ENCODE results near the gene GFRA4.

Gene GFRA4

DNA sequence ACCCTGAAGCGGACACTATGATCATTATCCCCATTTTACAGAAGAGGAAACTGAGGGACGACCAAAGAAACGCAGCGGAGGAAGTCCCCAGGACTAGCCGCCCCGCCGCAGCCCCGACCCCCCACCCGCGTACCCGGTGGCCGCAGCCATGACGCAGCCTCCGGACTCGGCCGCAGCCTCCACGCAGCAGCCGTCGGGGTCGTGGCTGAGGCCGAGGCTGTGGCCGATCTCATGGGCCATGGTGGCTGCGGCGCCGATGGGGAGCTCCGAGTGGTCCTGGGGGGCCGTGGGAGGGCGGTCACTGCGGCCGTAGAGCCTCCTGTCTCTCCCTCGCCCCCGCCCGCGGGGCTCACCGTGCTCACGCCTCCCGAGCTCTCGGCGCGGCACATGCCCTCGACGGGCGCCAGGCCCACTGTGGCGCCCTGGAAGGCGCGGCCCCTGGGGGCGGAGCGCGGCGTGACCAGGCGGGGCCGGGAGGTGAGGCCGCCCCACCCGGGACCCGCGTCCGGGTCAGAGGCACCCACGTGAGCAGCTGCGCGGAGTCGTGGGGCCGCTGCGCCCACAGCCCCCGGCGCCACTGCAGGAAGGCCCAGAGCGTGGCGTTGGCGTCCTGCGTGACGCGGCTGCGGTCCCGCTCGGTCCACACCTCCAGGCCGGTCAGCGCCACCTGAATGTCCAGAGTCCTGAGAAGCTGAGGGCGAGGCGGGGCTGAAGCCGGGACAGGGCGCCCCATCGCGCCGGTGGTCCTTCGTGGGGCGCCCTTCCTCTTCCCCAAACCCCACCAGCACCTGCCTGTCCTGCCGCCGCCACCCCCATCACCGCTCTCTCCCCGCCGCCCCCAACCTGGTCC is 10.2 kb upstream of the GFRA4 start:
- DNase-seq = no peak

DNA sequence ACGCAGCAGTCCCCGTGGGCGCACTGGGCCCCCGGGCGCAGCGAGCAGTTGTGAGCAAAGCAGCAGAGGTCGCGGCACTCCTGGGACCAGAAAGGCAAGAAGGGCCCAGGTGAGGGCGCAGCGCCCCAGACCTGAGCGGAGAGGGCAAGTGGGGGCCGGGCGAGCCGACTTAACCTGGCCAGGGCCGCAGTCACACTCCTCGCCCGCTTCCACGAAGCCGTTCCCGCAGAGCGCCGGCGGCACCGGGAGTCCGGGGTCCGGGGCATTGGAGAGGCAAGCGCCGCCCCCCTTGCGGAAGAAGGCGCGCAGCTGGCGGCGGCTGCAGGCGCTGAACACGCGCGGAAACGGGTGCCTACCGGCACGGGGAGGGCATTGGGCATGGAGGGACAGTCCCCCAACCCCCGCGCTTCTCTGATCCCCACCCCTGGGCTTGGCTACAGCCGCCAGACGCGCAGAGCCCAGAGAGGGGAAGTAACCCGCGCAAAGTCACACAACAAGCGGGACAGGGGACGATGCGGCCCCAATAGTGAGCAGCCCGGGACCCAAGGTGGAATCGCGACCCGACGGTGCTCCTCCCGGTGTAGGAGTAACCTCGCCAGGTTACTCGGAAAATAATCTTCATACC is 9.5 kb upstream of the GFRA4 start:
- no peak for DNase-seq

DNA sequence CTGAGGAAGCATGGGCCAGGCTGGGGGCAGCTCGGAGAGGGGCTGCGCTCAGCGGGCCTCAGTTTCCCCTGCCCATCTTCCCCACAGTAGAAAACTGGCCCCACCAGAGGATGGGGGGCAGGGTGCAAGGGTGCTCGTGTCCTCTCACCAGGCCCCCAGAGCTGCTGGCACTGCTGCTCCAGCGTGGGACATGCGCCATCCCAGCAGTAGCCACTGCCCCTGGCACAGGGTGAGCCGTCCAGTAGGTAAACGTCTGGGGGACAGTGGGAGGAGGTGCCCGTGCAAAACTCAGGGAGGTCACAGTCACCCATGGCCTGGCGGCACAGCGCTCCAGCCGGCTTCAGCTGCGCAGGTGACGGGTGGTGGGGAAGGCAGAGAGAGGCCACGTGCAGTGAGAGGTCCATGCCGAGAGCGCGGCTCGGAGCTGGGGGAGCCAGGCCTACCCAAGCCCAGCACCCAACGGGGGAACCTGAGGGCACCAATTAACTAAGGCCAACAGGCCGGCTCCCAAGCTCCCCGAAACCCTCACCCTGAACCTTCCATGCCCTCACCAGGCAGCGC is 8.9 kb upstream of the GFRA4 start:
- DNase-seq = no peak

DNA sequence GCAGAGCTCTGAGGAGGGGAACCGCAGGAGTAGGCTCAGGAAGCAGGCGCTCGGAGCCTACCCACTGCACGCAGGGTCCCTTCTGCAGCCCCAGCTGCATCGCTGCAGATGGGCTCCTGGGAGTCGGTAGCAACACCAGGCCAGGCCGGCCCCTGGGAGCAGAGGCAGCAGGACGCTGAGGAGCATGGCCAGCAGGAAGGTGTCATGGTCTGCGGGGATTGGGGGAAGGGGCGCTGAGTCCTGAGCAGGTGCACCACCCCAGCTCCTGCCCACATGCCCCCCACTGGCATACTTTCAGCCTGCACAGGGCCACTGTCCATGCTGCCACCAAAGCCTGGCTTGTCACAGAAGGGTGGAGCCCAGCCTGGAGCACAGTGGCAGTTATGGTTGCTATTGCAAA is 7.7 kb upstream of the GFRA4 start:
- no peak for DNase-seq

DNA sequence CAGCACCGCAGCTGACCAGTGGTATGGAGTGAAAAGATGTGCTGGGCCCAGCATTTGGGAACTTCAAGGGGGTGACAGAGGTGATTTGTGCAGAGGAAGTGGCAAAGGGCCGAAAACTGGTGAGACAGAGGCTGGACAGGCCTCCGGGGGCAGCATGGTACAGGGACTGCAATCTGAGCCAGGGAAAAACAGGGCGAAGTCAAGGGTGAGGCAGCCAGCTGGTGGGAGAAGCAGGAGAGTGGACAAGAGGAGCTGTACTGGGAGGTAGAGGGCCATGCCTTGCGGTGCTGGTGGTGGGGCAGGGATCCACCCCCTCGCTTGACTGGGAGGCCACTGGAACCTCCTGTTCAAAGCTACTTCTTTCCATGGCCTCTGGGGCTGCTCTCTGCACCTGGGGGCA is 7.3 kb upstream of the GFRA4 start:
- DNase-seq = no peak

GRCh38 chr20:3669710-3670367 is 6.6 kb upstream of the GFRA4 start:
- DNase-seq = no peak

DNA sequence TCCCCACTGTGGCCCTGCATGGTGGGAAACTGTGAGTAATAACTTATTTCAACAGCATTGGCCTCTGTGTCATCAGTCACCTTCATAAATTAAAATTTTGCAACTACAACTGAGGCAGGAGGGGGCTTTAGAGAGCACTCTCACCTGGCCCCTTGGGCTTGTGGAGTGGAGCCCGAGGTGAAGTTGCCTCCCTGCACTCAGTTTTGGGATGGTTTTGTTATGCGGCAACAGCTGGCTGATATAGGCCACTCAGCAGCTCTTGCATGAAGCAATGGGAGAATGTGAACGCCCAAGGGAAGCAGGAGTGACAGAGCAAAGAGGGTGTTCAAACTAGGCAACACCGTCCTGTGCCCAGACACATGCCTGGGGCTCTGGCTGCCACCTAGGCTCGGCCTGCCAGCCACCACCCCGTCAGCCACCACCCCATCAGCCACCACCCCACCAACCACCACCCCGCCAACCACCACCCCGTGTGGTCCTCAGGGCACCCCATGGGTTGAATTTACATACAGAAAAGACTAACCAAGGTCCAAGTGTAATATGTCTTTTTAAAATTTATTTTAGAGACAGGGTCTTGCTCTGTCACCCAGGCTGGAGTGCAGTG is 4.3 kb upstream of the GFRA4 start:
- DNase-seq = no peak

DNA sequence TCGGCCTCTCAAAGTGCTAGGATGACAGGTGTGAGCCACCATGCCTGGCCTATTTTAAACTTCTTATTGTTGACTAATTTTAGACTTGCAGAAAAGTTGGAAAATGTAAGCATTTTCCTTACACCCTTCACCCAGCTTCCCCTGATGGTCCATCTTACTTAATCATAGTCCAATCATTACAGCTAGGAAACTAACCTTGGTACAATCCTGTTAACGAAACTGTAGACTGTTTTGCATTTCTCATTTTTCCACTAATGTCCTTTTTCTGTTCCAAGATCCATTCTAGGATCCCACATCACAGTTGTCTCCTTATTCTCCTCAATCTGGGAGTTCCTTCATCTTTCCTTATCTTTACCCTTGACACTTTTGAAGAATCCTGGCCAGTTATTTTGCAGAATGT is 659 bp upstream of the GFRA4 start:
- DNase-seq = no peak

- DNase-seq = no peak
These were observed 1.2 kb downstream of the GFRA4 start for GRCh38 chr20:3661814-3662665.

DNA sequence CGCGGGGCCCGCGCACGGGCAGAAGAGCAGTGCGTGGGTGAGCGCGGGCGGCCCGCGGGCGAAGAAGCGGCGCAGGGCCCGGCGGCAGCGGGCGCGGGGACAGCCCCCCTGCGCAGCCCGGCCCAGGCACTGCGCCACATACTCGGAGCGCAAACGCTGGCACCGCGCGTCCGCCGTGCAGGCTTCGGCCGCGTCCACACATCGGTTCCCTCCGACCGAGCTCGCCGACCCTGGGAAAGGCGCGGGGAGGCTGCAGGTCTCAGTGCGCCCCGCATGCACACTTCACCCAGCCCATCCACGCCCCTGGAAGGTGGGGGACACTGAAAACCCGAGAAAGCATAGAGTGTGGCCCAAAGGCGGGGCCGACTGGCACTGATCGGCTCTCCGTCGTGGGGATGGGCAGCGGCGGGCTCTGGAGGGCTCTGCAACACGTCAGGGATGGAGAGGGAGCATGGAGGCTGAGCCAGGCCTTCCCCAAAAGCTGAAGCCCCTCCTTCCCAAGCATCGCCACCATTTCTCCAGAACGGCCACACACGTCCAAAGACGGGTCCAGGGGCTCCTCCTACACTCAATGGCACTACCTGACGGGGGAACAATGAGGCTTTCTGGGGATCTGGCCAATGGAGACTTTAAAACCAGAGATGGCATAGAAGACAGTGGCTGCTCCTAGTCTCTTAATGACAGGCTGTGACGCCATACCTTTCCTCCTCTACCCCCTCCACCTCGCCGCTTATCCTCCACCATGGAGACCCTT is 2.0 kb downstream of the GFRA4 start:
- DNase-seq = no peak

DNA sequence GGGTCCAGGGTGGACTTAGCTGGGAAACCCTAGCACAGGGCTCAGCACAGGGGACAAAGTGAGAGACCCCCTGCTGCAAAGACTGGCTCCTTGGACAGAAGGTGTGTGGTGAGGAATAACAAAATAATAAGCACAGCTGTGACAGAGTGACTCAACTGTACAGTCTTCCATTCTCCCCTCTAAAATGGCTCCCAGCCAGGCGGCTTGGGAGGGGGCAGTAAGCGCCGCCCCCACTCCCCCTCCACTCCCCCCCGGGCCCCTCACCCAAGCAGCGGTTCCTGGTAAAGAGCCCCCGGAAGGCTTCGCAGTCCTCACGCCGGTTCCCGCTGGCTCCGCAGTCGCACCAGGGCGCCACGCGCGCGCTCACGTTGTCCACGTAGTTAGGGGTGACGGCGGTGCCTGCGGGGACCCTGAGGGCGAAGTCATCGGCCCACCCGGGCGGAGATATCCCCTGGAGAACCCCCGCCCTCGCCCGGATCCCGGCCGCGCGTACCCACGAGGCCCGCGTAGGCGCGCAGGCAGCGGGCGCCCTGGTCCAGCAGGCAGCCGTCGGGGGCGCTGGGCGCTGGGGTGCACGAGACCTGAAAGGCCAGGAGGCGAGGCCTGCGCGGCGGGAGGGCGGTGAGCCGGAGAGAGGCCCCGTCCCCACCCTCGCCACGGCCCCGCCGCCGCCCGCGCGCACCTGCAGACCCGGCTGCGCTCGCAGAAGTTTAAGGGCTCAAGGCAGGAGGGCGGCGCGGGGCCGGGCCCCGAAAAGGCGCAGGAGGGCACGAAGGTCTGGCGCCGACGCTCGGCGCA is 2.7 kb downstream of the GFRA4 start:
- no peak for DNase-seq

DNA sequence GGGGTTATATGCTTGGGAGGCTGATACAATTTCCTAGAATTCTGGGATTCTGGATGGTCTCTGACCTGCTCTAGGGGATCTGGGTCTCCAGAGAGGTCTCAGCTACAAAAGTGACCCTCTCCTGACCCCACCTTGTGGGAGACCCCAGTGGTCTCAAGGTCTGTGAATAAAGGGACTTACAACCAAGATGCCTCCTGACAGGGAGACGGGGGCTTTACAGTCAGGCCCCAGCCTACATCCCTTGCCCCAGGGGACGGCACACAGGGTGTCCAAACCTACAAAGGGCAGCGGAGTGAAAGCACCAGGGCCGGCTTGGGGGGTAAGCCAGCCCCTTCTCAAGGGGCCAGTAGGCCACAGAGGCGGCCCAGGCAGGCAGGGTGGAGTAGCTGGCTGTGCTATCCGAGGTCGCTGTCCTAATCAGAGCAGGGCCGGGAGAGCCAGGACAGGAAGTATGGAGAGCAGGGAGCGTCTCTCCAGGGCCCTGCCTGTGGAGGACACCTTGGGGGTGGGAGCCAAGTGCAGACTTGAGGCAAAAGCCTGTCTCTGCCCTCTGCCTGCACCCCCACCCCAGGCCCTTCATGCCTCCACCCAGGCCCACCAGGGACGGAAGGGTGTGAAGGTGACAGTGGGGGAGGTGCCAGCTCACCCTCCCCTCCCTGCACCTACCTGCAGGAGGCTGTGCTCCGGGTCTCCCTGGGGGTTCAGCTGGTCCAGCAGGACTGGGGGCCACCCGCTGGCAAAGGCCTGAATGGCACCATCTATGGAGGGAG is 3.5 kb downstream of the GFRA4 start:
- no peak for DNase-seq

GRCh38 chr20:3658716-3659491 is 4.3 kb downstream of the GFRA4 start:
- no peak for DNase-seq

DNA sequence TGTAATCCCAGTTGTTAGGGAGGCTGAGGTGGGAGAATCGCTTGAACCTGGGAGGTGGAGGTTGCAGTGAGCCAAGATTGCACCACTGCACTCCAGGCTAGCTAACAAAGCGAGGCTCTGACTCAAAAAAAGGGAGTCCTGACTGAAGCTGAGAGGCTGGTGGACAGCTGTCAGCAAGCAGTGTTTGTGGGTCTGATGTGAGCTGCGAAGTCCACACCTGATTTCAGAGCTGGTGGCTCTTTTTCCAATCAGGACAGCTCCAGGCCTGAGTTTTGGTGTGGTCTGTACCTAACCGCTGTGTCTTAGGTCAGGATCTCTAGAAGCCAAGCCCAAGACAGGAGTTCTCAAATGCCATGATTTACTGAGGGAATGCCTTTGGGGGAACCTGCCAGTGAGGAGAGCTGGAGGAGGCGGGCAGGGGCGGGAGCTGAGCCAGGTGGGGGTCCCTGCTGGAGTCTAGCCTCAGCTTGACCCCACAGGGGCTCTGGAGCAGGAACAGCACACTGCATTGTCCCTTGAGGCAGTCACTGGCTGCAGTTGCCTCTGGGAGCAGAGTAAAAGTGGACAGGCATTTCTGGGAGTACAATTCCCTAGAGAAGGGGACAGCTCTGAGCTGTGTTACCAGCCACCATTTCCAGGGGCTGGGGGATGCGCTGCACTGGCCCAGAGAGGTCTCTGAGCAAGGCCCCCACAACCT is 5.0 kb downstream of the GFRA4 start:
- DNase-seq = no peak

- DNase-seq = no peak
These were observed 8.1 kb downstream of the GFRA4 start for GRCh38 chr20:3655131-3655405.

- DNase-seq = no peak
These were observed 8.7 kb downstream of the GFRA4 start for GRCh38 chr20:3654326-3655130.

DNA sequence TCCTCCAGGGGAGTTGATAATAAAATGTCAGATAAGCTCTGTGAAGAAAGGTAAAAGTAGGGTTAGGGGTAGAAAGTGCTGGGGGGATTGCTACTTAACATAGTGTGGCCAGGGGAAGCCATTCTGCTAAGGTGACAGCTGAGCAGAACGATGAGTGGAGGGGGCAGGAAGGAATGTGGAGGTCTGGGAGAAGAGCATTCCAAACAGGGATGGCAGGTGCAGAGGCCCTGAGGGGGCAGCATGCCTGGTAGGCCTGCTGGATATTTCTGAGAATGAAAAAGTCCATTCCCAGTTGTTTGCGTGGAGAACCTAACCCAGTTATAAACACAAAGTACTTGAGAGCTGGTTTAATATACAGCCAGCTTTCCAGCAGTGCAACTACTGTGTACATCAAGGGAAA is 9.3 kb downstream of the GFRA4 start:
- no peak for DNase-seq

Data from NCI-H1092 (cell line).